Loucy (cell line): ENCODE measurements around the gene PROZ.

Experiments
- H2AFZ ChIP-seq: fragments of 200-600 bp; sonication (generic); 2 replicates; pipeline ENCODE4 v1.6.0; 2016; ENCODE audit warnings: antibody characterized with exemption, mild to moderate bottlenecking, low read length, moderate library complexity
- H3F3A ChIP-seq: fragments of 200-600 bp; 2 replicates; pipeline ENCODE4 v1.6.0; 2016; ENCODE audit warnings: antibody characterized with exemption, low read depth, mild to moderate bottlenecking
- H3K27me3 ChIP-seq: fragments of 200-600 bp; sonication (generic); 2 replicates; pipeline ENCODE4 v1.6.1; 2014; ENCODE audit warnings: low read length, mild to moderate bottlenecking; ENCODE audit not compliant: insufficient read depth, poor library complexity, severe bottlenecking
- H3K36me3 ChIP-seq: fragments of 200-600 bp; sonication (generic); 2 replicates; pipeline ENCODE4 v1.6.1; 2016; ENCODE audit warnings: low read length; ENCODE audit not compliant: insufficient read depth
- H3K4me1 ChIP-seq: fragments of 200-600 bp; sonication (generic); 2 replicates; pipeline ENCODE4 v1.5.1; 2014; ENCODE audit warnings: low read length, mild to moderate bottlenecking; ENCODE audit not compliant: insufficient read depth, poor library complexity, severe bottlenecking
- H3K4me2 ChIP-seq: fragments of 200-600 bp; sonication (generic); 2 replicates; pipeline ENCODE4 v1.6.0; 2014; ENCODE audit warnings: antibody characterized with exemption, low read length, low read depth, mild to moderate bottlenecking; ENCODE audit not compliant: poor library complexity, severe bottlenecking
- H3K4me3 ChIP-seq: fragments of 200-600 bp; sonication (generic); 2 replicates; pipeline ENCODE4 v1.5.1; 2014; ENCODE audit warnings: low read length, mild to moderate bottlenecking, mixed read lengths; ENCODE audit not compliant: poor library complexity, severe bottlenecking
- H3K79me2 ChIP-seq: fragments of 200-600 bp; sonication (generic); 2 replicates; pipeline ENCODE4 v1.6.1; 2014; ENCODE audit warnings: low read length; ENCODE audit not compliant: insufficient read depth
- H3K9ac ChIP-seq: fragments of 200-600 bp; sonication (generic); 2 replicates; pipeline ENCODE4 v1.6.0; 2014; ENCODE audit warnings: mild to moderate bottlenecking, low read depth, low read length, moderate library complexity; ENCODE audit not compliant: poor library complexity, severe bottlenecking
- H3K9me2 ChIP-seq: fragments of 200-600 bp; sonication (generic); replicated peaks from 2 replicates; pipeline ENCODE4 v1.6.1; 2016; ENCODE audit warnings: low read depth, low read length, mixed read lengths
- H3K9me3 ChIP-seq: fragments of 200-600 bp; sonication (generic); 2 replicates; pipeline ENCODE4 v1.6.1; 2014; ENCODE audit warnings: mild to moderate bottlenecking, antibody characterized with exemption, low read length, low read depth; ENCODE audit not compliant: insufficient read depth
- H4K20me1 ChIP-seq: fragments of 200-600 bp; sonication (generic); 2 replicates; pipeline ENCODE4 v1.6.0; 2014; ENCODE audit warnings: antibody characterized with exemption, low read length, mild to moderate bottlenecking; ENCODE audit not compliant: insufficient read depth, poor library complexity, severe bottlenecking
- EZH2phosphoT487 ChIP-seq: fragments of 200-600 bp; IDR thresholded peaks from 2 replicates; pipeline ENCODE4 v1.6.1; 2018; ENCODE audit warnings: antibody characterized with exemption, mild to moderate bottlenecking, moderate library complexity, borderline replicate concordance
- TF ChIP-seq, protein P1 (sequence below): fragments of 200-600 bp; sonication (generic); conservative IDR thresholded peaks from 2 replicates; pipeline ENCODE4 v1.5.1; 2014; ENCODE audit warnings: mild to moderate bottlenecking, antibody characterized with exemption, low read length

Gene PROZ

DNA sequence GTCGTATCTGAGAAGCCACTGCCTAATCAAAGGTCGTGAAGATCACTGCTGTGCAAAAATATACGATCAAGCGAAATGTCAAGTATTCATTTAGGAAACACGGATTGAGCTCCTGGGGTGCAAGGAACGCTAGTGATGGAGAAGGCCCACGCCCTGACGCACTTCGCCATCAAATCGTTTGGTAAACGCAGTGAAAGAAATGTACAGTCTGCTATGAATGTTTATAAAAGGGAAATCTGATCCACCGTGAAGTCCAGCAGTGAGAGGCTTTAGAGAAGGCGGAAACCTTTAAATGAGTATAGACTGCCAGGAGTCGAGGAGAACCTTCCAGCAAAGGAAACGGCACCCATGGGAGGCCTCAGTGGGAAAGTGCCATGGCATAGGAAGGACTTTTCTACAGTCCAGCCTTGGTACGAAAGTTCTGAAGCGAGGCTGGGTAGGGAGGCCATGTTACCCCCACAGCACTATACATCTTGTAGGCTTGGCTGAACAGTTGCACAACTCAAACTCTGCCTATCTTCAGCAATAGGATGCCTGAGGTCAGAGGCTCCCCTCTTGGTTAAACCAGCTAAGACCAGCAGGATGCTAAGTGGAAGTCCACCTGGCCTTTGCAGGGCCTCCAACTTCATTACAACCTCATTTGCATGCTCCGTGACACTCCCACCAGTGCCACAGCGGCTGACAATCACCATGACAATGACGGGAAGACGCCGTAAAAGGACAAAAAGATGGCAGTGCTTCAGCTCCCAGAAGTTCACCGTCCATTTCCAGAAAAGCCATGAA, 29.6 kb downstream of the PROZ start:
- no peaks in the 10 kb centered on the region for H3K4me1 ChIP-seq
- no peaks in the 10 kb centered on the region for H3K9me2 ChIP-seq
- no peak overlapping the region for H3K4me2 ChIP-seq
- no peaks in the 10 kb centered on the region for H3F3A ChIP-seq
- H3K4me3 ChIP-seq: no peak overlapping the region
- H4K20me1 ChIP-seq: no peaks in the 10 kb centered on the region
- H2AFZ ChIP-seq: no peak overlapping the region
- no peak overlapping the region for H3K9ac ChIP-seq
- H3K9me3 ChIP-seq: no peaks in the 10 kb centered on the region
- peaks cover 52% of the 10 kb centered on the region; the same call in 1 of the 2 replicates for H3K36me3 ChIP-seq
- TF ChIP-seq EZH2phosphoT487: no peak
- TF ChIP-seq, protein P1, sequence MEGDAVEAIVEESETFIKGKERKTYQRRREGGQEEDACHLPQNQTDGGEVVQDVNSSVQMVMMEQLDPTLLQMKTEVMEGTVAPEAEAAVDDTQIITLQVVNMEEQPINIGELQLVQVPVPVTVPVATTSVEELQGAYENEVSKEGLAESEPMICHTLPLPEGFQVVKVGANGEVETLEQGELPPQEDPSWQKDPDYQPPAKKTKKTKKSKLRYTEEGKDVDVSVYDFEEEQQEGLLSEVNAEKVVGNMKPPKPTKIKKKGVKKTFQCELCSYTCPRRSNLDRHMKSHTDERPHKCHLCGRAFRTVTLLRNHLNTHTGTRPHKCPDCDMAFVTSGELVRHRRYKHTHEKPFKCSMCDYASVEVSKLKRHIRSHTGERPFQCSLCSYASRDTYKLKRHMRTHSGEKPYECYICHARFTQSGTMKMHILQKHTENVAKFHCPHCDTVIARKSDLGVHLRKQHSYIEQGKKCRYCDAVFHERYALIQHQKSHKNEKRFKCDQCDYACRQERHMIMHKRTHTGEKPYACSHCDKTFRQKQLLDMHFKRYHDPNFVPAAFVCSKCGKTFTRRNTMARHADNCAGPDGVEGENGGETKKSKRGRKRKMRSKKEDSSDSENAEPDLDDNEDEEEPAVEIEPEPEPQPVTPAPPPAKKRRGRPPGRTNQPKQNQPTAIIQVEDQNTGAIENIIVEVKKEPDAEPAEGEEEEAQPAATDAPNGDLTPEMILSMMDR: no peak
- H3K27me3 ChIP-seq: no peaks in the 10 kb centered on the region
- H3K79me2 ChIP-seq: no peaks in the 10 kb centered on the region

DNA sequence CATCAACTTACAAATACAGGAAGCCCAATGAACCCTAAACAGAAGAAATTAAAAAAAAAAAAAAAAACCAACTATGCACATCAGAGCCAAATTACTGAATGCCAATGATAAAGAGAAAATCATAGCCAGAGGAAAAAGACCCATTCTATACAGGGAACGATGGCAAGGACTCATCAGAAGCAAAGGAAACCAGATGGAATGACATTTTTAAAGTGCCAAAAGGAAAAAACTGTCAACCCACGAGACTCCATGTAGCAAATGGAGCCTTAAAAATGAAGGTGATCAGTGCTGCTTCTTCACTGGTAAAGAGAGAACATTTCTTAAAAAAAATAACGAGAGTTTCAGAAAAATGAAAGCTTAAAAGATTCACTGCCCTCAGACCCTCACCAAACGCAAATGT, 31.7 kb downstream of the PROZ start:
- H3K9me3 ChIP-seq: no peaks in the 10 kb centered on the region
- no peak overlapping the region for H3K4me3 ChIP-seq
- no peak overlapping the region for H3K9ac ChIP-seq
- H3K36me3 ChIP-seq: peaks cover 59% of the 10 kb centered on the region; the same call in 1 of the 2 replicates
- no peaks in the 10 kb centered on the region for H3K27me3 ChIP-seq
- no peak overlapping the region for H3K4me2 ChIP-seq
- no peaks in the 10 kb centered on the region for H4K20me1 ChIP-seq
- H2AFZ ChIP-seq: no peak overlapping the region
- H3F3A ChIP-seq: no peaks in the 10 kb centered on the region
- H3K79me2 ChIP-seq: no peaks in the 10 kb centered on the region
- H3K9me2 ChIP-seq: no peaks in the 10 kb centered on the region
- TF ChIP-seq EZH2phosphoT487: no peak
- TF ChIP-seq, protein P1: no peak
- no peaks in the 10 kb centered on the region for H3K4me1 ChIP-seq

DNA sequence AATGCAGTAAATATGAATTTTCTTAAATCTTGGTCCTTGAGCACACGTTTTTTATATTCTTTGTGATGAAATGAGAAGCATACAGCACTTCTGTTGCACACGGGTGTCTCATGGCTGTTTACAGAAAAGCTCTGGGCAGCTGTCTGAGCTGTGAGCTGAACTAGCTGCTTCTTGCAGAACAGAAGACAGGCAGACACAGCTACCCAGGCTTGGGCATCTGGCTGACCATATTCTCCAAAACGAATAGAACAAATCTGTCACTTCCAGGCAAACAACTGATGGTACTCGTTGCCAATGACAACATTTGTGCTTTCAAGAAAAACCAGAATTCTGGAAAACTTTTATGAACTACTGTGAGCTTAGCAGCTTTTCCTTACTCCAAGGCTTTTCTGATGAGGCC, 33.8 kb downstream of the PROZ start:
- no peaks in the 10 kb centered on the region for H3K27me3 ChIP-seq
- no peaks in the 10 kb centered on the region for H4K20me1 ChIP-seq
- H3K4me1 ChIP-seq: no peaks in the 10 kb centered on the region
- H3F3A ChIP-seq: no peaks in the 10 kb centered on the region
- no peak overlapping the region for H3K4me2 ChIP-seq
- H3K4me3 ChIP-seq: no peak overlapping the region
- no peaks in the 10 kb centered on the region for H3K9me3 ChIP-seq
- H3K36me3 ChIP-seq: peaks cover 78% of the 10 kb centered on the region; the same call in 1 of the 2 replicates
- TF ChIP-seq EZH2phosphoT487: no peak
- TF ChIP-seq, protein P1: no peak
- no peak overlapping the region for H2AFZ ChIP-seq
- no peaks in the 10 kb centered on the region for H3K9me2 ChIP-seq
- H3K9ac ChIP-seq: no peak overlapping the region
- H3K79me2 ChIP-seq: no peaks in the 10 kb centered on the region
